Motor neuron (in vitro differentiated cells): ENCODE results near the gene CASP8AP2. TPM values are rescaled to one million over a fixed set of nuclear protein-coding genes. Genes with fewer than 3 reads are reported as not detected.
"Not testable (repeated sequence)": the region's sequence is repeated elsewhere in the genome, so short reads cannot be mapped to it uniquely, and the experiment has no call there.

Source experiments
- ATAC-seq, 8 experiments: fragments of 200-7000 bp; cut with Tn5 transposase; replicated peaks in 6 of 8; 2 replicates each; pipeline ENCODE4 v1.8.0; 2021; ENCODE audit warnings: mild to moderate bottlenecking in 8 of 8, moderate library complexity in 8 of 8
- H3K27ac ChIP-seq, 2 donors: fragments of 250-450 bp; sonication (Bioruptor Pico); 2 replicates each; pipeline ENCODE4 v1.9.0; 2021; ENCODE audit warnings: antibody characterized with exemption in 2 of 2, mild to moderate bottlenecking in 2 of 2, moderate library complexity in 1 of 2
- H3K4me1 ChIP-seq, 2 donors: fragments of 250-450 bp; sonication (Bioruptor Pico); replicated peaks in 1 of 2; 2 replicates each; pipeline ENCODE4 v1.6.1; 2021; ENCODE audit warnings: antibody characterized with exemption in 2 of 2, mild to moderate bottlenecking in 2 of 2, moderate library complexity in 1 of 2
- H3K4me3 ChIP-seq, 5 donors: fragments of 250-450 bp; sonication (Bioruptor Pico); 2 replicates each; pipeline ENCODE4 v1.9.0; 2021; ENCODE audit warnings: antibody characterized with exemption in 5 of 5, mild to moderate bottlenecking in 5 of 5, moderate library complexity in 4 of 5
- whole genome bisulfite sequencing, 10 experiments: fragments of 450-650 bp; shearing (Covaris generic); methylation state at CpG; one replicate each; pipeline ENCODE4 v1.0.0; 2022; 5-methylcytosine and 5-hydroxymethylcytosine counted together
- in situ Hi-C, 9 experiments: fragments of 400-800 bp; cut with MboI; loops; one replicate each; pipeline ENCODE4 v1.15.0; 2021; ENCODE audit warnings: low sequenced_read_pairs in 9 of 9, low pct_unique_long_range_greater_than_20kb in 2 of 9; ENCODE audit not compliant: unreplicated experiment in 9 of 9
- total RNA-seq, 8 experiments: library from RNA; unstranded; fragments of 300-600 nt; gene quantifications; 2 replicates each; pipeline versions ENCODE4 v1.2.3 to v1.2.4, GENCODE V29; 2022

Gene CASP8AP2
- total RNA-seq = 10 to 100 TPM in 7 of 8 experiments, 1 to 10 TPM in 1; 4.9 to 24.6 (median 18.1) TPM

DNA sequence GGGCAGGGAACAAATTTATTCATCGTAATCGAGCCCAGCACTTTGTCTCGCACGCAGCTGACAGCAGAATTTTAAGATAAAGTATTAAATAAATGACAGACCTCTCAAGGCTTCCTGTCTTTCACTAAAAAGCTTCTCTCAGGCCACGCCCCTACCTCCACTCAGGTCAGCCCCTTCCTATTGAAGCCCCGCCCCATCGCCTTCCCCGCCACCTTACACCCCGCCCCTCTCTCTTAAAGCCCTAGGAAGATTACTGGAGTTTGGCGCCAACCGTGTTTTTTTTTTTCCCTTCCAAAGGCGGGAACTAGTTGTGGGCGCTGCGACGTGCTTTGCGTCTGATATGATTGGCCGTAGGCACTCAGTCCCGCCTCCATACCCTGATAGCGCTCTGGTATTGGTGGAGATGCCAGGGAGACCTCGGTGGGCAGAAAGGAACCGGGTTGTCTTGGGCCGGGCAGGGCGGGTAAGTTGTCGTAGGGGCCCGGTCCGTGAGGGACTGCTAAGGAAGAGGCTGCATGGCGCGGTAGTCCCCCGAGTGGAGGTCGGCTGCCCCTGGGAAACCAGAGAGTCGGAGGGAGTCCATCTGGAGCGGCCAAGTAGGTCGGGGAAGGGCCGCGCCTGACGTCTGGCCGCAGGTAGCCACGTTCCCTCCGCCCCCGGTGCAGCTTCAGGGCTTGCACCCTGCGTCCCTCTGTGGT is at the start of gene CASP8AP2:
Gene CASP8AP2 (plus strand): TSS at position 409 of the 698 bp plus-strand sequence.
- peak; percentile 95 to 99 (median 99) for ATAC-seq
- Histone ChIP-seq H3K4me3 (peak within 1 kb of the TSS; percentile 68 to 92 (median 81)), H3K4me1 (peaks cover 0 to 4% of the 10 kb centered on the region in 2 donors), H3K27ac (peak within 1 kb of the TSS in 1 of 2 donors; percentile 64)
- WGBS, 10 experiments = 0 to 2% (median 0%) methylated on average over 2 to 10 of the region's 41 CpGs; no CpG with 5 or more reads in 5 of the 10 experiments
- in situ Hi-C loops = no loop called here

DNA sequence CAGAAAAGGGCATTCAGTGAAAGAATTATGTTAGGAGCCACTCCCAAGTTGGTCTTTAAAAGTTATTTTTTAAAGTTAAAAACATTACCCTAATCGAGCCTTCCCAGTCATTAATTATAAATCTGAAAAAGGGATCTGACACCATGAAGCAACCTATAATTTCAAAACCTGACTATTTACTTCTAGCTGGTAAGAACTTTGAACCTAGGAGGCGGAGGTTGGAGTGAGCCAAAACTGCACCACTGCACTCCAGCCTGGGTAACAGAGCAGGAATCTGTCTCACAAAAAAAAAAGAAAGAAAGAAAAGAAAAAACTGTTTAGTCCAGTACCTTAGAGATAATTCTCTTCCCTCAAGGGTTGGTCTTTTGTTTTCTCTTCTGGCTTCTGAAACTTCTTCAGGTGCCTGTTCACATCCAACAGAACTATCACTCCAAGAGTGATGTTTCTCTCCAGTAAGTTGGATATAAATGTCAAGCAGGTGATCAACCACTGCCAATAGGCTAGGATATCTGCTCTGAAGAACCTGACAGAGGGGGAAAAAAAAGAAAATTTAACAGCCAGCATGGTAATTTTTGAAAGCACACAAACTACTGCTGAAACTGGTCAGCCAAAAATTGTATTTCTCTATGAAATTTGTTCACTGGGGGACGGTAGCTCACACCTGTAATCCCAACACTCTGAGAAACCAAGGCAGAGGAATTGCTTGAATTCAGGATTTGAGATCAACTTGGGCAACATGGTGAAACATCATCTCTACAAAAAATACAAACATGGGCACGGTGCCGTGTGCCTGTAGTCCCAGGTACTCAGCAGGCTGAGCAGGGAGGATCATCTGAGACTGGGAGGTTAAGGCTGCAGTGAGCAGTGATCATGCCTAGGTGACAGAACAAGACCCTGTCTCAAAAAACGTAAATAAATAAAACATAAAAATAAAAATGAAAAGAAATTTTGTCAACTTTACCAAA is 48.3 kb upstream of the CASP8AP2 start:
- H3K27ac ChIP-seq = no peak overlapping the region
- H3K4me1 ChIP-seq = no peaks in the 10 kb centered on the region
- no peak overlapping the region for H3K4me3 ChIP-seq
- in situ Hi-C loops = no loop called here
- ATAC-seq = no peak
- WGBS, 10 experiments = 79 to 100% (median 93%) methylated on average over 1 to 6 of the region's 6 CpGs

DNA sequence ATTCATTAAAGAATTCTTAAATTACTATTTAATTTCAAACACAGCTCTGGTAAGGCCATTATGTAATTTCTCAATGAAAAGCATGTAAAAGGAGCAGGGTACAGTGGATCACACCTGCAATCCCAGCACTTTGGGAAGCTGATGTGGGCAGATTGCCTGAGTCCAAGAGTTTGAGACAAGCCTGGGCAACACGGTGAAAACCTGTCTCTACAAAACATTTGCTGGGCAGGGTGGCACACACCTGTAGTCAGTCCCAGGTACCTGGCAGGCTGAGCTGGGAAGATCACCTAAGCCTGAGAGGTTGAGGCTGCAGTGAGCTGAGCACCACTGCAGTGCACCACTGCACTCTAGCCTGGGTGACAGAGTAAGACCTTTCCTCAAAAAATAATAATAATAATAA is 47.5 kb upstream of the CASP8AP2 start:
- Histone ChIP-seq H3K4me1 (no peaks in the 10 kb centered on the region), H3K4me3 (no peak overlapping the region), H3K27ac (no peak overlapping the region)
- no peak for ATAC-seq
- WGBS, 10 experiments = 80 to 100% (median 100%) methylated on average over 1 of the region's 1 CpG; no CpG with 5 or more reads in 6 of the 10 experiments
- in situ Hi-C loops = no loop called here

DNA sequence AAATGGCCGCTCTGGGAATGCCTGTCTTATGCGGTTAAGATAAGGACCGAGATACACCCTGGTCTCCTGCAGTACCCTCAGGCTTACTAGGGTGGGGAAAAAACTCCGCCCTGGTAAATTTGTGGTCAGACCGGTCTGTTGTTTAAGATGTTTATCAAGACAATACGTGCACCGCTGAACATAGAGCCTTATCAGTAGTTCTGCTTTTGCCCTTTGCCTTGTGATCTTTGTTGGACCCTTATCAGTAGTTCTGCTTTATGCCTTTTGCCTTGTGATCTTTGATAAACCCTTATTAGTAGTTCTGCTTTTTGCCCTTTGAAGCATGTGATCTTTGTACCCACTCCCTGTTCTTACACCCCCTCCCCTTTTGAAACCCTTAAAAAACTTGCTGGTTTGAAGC is 46.4 kb upstream of the CASP8AP2 start:
- H3K27ac ChIP-seq, ATAC-seq, H3K4me3 ChIP-seq, H3K4me1 ChIP-seq, in situ Hi-C loops: not testable (repeated sequence)
- 89 to 100% (median 100%) methylated on average over 1 to 5 of the region's 7 CpGs; no CpG with 5 or more reads in 7 of the 10 experiments for WGBS, 10 experiments

DNA sequence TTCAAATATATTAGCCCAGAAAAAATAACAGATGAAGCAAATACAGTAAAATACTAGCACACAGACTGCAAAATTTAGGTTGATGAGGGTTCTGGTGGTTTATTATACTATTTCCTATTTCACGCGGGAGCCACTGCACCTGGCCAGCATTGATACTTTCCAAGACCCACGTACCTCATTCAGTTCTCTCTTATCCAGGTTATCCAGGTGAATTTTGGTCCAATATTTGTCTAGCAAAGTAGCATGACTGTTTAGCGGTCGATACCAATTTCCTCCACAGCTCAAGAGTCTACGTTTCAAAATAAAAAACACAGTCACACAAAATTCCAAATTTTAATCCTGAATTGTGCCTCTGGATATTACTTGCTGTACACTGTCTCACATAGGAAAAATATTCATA is 44.8 kb upstream of the CASP8AP2 start:
- H3K4me1 ChIP-seq = no peaks in the 10 kb centered on the region
- WGBS, 10 experiments = 81 to 100% (median 100%) methylated on average over 1 to 6 of the region's 6 CpGs; no CpG with 5 or more reads in 1 of the 10 experiments
- no peak overlapping the region for H3K4me3 ChIP-seq
- H3K27ac ChIP-seq = no peak overlapping the region
- in situ Hi-C loops = no loop called here
- ATAC-seq = no peak

DNA sequence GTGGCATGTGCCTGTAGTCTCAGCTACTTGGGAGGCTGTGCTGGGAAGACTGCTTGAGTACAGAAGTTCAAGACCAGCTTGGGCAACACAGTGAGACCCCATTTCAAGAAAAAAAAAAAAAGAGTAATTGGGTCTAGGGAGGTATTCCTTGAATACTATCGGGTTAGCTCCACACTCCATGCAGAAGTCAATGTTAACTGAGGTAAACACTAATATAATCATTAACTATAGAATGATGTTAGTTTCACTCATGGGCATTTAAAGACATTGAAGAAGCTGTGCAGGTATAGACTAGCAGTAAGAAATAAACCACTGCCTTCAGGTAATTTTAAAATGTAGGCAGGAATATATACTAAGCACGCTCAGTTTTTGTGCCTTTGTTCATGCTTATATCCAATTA is 42.7 kb upstream of the CASP8AP2 start:
- Histone ChIP-seq H3K27ac (no peak overlapping the region), H3K4me1 (no peaks in the 10 kb centered on the region), H3K4me3 (no peak overlapping the region)
- WGBS, 10 experiments = 80 to 100% (median 100%) methylated on average over 1 to 2 of the region's 2 CpGs; no CpG with 5 or more reads in 1 of the 10 experiments
- in situ Hi-C loops = no loop called here
- no peak for ATAC-seq

DNA sequence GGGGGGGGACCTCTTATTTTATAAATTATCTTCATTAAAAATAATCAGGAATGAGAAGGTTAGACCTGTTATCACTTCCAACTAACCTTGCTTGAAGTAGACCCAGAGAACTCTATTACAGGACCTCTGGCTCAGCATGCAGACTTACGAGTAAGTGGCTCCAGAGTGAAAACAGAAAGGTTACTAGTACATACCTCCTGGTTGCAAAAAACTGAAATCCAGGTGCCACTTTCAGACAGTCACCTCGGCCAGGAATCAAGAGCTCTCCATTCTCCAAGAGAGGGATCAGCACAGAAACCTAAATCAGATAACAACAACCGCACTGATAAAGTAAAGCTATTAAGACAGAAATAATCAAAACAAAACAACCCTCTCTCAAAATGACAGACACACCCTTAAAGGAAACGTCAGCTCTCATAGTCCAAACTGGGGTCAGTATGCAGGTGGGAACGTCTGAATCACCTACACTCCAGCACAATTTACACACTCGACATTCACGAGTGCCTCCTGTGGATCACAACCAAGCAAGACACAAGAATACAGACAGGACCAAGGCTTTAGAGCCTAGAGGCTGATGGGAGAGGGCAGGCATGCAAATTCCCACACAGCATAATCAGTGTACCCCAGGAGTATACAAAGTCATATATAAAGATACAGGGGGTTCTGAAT is 41.9 kb upstream of the CASP8AP2 start:
- H3K27ac ChIP-seq = no peak overlapping the region
- in situ Hi-C loops = no loop called here
- H3K4me3 ChIP-seq = no peak overlapping the region
- no peaks in the 10 kb centered on the region for H3K4me1 ChIP-seq
- 80 to 94% (median 86%) methylated on average over 1 to 7 of the region's 7 CpGs; no CpG with 5 or more reads in 1 of the 10 experiments for WGBS, 10 experiments
- ATAC-seq = no peak

DNA sequence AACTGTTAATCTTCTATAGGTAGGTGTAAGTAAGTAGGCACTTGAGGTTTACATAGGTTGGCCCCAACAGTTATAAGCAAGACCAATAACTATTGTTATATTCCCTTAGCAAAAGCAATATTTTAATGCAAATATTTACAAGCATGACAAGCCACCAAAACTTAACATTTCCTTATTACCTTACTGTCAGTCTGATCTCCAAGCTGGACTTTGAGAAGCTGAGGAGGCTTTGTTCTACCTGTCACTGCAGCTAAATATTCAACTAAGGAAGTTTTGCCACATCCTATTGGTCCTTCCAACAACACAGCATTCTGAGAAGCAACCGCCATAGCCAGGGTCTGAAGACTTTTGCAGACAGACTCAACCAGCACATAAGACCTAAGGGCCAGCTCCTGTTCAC is 39.7 kb upstream of the CASP8AP2 start:
- no peak for ATAC-seq
- H3K4me3 ChIP-seq = no peak overlapping the region
- H3K4me1 ChIP-seq = no peaks in the 10 kb centered on the region
- 100% methylated on average over 1 of the region's 1 CpG; no CpG with 5 or more reads in 5 of the 10 experiments for WGBS, 10 experiments
- in situ Hi-C loops = no loop called here
- no peak overlapping the region for H3K27ac ChIP-seq

DNA sequence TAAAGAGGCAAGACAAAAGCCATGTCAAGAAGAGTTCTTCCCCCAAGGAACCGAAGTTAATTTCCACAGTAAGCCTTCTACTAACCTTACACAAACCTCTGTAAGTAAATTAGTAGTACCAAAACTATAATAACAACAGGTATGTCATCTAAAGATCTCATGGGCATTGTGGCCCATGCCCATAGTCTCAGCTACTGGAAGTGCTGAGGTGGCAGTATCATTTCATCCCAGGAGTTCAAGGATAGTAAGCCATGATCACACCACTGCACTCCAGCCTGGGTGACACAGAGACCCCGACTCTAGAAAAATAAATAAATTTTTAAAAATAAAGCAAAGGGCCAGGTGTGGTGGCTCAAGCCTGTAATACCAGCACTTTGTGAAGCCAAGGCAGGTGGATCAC is 39.3 kb upstream of the CASP8AP2 start:
- Histone ChIP-seq H3K4me1 (no peaks in the 10 kb centered on the region), H3K4me3 (no peak overlapping the region), H3K27ac (no peak overlapping the region)
- 80 to 100% (median 98%) methylated on average over 1 to 2 of the region's 2 CpGs; no CpG with 5 or more reads in 4 of the 10 experiments for WGBS, 10 experiments
- in situ Hi-C loops = no loop called here
- ATAC-seq = no peak

DNA sequence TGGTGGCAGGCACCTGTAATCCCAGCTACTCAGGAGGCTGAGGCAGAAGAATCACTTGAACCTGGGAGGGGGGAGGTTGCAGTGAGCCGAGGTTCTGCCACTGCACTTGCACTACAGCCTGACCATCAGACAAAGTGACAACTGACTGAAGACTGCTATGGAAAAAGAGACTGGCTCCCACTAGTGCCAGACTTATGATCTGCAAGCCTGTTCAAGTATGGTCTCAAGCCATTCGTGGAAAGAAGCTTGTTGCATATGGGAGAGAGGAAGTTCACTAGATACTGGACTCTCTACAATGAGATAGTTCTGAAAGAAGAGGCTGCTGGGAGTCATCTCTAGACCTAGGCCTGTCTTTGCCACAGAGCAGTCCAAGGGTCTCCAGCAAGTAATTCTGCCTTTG is 36.8 kb upstream of the CASP8AP2 start:
- peak in 3 of 8 experiments; percentile 77 to 92 (median 83) for ATAC-seq
- no peaks in the 10 kb centered on the region for H3K4me1 ChIP-seq
- H3K27ac ChIP-seq = no peak overlapping the region
- H3K4me3 ChIP-seq = no peak overlapping the region
- 30 to 75% (median 57%) methylated on average over 1 to 2 of the region's 2 CpGs; no CpG with 5 or more reads in 5 of the 10 experiments for WGBS, 10 experiments
- in situ Hi-C loops = no loop called here

DNA sequence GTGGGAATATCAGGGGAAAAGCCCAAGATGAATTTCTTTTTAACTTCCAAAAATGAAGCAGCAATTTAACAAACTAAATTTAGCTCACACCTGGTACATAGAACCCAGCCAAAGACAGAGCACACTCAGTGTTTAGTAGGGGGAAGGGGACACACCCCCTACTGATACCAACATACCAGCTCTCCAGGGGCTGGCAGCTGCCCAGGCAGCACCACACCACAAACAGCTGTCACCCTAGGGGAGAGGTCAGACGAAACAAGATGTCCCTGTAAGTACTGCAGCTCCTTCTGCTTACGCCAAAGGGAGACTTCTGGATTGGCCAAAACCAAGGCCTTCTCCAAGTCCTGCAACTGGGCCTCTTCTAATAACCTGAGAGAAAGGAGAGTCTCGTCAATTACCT is 36.1 kb upstream of the CASP8AP2 start:
- WGBS, 10 experiments = 63 to 100% (median 100%) methylated on average over 1 to 3 of the region's 3 CpGs; no CpG with 5 or more reads in 3 of the 10 experiments
- in situ Hi-C loops = no loop called here
- Histone ChIP-seq H3K4me1 (no peaks in the 10 kb centered on the region), H3K27ac (no peak overlapping the region), H3K4me3 (no peak overlapping the region)
- no peak for ATAC-seq

DNA sequence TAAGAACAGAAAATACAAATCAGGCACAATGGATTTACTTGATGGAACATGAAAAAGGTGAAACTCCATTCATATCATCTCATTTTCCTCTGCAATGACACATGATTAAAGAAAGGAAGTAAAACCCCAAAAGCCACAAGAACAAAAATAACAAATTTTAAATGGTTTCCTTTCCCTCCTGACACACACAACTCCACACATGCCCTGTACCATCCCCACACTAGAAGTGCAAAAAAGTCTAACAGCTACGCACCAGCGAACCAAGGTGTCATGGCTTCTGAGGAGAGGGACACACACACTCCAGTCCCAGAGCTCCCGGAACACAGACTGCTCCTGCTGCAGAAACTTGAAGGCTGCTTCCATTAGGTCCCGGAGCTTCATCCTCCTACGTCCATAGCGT is 35.4 kb upstream of the CASP8AP2 start:
- H3K4me1 ChIP-seq = no peaks in the 10 kb centered on the region
- in situ Hi-C loops = no loop called here
- no peak overlapping the region for H3K27ac ChIP-seq
- no peak overlapping the region for H3K4me3 ChIP-seq
- WGBS, 10 experiments = 83 to 96% (median 90%) methylated on average over 1 to 5 of the region's 6 CpGs; no CpG with 5 or more reads in 3 of the 10 experiments
- no peak for ATAC-seq

DNA sequence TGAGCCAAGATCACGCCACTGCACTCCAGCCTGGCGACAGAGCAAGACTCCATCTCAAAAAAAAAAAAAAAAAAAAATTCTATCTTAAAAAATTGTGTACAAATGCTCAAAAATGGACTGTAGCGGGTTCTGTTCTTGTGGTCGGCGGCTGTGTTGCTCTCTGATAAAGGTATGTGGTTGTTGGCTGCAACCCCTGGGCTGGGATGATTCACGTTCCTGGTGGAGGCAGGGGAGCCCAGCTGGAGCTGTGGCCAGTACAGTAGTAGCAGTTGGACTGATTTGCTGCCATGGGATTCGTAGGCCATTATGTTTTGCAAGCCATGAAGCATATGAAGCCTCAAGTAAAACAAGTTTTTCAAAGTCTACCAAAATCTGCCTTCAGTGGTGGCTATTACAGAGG is 32.4 kb upstream of the CASP8AP2 start:
- H3K27ac ChIP-seq = no peak overlapping the region
- ATAC-seq = no peak
- 0 to 100% (median 91%) methylated on average over 1 to 7 of the region's 7 CpGs; no CpG with 5 or more reads in 2 of the 10 experiments for WGBS, 10 experiments
- H3K4me3 ChIP-seq = no peak overlapping the region
- no peaks in the 10 kb centered on the region for H3K4me1 ChIP-seq
- in situ Hi-C loops = no loop called here
